GM15510 (cell line): ENCODE results near the gene PSKH1.

Experiments used
- POLR2A ChIP-seq: IDR thresholded peaks from 3 replicates; pipeline ENCODE4 v1.6.1; 2011; ENCODE audit warnings: borderline replicate concordance; ENCODE audit not compliant: insufficient read length; ENCODE audit errors: extremely low read depth

PSKH1 gene

DNA sequence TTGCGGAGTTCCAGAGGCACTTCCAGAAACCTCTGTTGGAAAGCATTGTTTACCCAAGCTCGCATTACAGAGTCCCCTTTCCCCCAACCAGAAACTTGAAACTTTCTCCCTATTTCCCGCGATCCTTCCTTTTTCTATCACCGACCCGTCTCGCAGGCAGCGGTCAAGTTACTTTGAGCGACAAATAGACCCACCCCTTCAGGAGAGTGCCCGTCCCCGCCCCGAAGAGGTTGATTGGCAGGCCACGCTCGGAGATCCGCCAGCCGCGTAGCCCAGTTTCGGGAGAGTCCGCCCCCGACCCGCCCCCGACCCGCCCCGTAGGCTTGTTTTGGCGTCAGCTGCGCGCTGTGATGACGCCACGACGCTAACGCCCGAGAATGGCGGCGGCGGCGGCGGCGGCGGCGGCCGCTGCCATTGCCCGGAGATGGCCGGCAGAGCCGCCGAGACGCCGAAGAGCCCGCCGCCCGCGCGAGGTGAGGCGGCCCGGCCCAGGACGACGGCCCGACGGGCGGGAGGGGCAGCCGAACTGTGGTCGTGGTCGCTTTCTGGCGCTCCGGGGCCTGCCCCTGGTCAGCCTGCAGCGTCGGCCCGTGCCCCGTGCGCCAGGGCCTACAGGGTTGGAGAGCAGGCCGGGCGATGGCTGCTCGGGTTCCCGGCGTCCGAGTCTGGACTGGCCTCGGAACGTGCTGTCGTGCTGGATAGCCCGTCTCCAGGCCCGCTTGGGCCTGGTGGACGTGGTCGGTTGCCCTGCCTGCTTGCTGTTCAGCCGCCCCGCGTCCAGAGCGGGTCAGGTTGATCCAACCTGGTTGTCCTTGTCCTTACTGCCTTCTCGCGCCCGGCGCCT is at the start of gene PSKH1:
TSS of gene PSKH1 (plus strand) at position 356 of the 844 bp plus-strand sequence. CDS start 15,496 bp downstream, outside the sequence.
- TF ChIP-seq POLR2A, result peak; percentile 69

DNA sequence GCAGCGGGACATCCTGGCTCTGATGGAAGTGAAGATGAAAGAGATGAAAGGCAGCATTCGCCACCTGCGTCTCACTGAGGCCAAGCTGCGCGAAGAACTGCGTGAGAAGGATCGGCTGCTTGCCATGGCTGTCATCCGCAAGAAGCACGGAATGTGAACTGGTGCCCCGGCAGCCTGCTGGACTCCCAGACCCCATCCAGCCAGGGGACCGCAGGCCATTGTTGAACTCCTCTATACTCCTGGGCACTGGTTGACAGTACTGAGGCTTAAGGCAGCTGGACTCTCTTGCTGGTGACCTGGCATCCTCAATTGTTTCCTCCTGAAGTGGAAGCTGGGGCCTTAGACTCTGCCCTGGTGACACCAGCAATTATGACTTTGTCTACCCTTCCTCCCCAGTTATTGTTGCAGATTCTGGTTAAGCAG is 49.7 kb upstream of the PSKH1 start:
- TF ChIP-seq POLR2A, result no peak

DNA sequence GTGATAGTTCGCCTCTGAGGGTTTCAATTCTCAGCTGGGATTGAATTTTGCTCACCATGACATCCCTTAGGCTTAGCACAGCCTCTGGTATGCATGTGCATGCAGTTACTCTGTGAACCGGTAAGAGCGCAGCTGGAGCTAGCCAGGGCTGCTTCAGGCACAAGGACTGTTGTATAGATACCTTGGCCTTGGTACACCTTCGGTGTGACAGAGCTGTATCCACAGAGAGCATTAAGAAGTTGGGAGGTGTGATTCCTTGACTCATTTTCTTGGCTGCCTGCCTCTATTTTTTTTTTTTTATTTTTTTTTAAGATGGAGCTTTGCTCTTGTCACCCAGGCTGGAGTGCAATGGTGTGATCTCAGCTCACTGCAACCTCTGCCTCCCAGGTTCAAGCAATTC is 48.6 kb upstream of the PSKH1 start:
- no peak for TF ChIP-seq POLR2A

DNA sequence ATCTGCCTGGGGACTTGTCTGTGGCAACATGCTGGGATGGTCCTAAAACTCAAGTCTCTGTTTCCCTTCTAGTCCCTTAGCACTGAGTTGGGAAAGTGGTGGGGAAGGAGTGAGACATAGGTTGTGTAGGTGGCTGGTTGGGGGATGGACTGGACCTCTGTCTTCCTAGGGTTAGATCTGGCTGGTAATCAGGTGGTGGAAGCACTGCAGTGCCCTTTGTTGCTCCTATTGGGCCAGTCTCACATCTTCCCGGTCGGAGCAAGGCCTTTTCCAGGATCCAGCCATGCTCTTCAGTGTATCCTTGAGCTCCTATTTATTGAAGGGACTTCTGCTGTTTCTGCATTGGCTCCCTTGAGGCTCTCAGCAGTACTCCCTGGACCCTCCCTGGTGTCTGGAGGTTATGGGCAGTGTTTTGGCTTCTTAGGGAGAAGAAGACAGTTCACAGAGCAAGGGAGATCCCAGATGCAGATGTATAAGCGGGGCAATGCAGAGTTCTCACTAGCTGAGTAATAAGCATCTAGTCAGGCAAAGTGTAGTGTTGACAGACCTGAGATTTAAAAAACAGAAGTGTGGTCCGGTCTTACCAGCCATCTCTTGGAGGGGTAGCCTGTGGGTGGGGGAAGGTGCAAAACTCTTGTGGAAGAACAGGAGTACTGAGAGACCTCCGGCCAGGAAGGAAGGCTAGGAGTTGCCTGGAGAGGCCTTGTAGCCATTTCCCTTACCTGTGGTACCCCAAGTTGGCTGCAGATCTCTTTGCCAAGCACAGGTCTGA is 47.6 kb upstream of the PSKH1 start:
- no peak for TF ChIP-seq POLR2A

DNA sequence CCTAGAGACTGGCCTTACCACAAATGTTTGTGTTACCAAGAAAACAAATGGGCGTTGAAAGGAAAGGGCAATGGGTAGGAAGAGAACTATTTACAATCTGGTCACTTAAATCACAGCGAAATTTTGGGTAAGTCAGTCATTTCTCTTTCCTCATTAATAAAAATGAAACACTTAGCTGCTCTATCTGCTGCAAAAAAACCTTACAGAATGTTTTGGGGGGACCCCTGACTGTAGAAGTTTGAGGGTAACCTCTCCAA is 47.1 kb upstream of the PSKH1 start:
- no peak for TF ChIP-seq POLR2A

DNA sequence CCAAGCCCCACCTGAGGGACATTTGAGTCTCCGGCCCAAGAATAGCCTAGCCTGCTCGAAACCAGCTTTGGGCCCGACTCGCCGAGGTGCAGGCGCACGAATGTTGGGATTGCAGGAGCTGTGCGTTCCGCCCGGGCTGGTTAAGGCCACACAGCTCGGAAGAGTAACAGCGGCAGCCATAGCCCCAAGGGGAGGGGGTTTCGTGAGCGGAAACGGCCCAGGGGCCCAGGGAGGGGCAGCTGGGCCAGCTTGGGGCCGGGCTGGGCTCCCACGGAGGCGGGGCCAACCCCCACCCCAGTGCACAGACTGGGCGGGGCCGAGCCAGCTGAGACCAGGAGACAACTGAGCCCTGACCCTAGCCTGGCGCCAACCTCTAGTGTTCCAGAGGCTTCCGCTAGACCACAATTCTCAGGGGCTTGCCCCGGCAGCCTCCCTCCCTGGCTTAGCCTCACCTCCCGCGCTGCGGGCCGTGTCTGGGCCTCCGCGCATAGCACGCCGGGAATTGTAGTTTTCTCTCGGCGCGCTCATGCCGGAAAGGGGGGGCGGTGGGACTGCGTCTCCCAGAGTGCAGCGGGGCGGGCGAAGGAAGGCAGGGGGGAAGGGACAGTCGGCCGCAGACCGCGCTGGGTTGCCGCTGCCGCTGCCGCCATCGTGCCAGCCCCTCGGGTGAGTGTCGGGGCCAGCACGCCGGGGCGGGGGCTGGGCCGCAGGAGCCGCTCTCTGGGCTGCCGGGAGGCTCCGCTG is 46.6 kb upstream of the PSKH1 start, which contains the start of gene NUTF2:
TSS of gene NUTF2 (plus strand) at position 614 of the 744 bp plus-strand sequence. CDS start 18,198 bp downstream, outside the sequence.
- TF ChIP-seq POLR2A, result peak; percentile 73

DNA sequence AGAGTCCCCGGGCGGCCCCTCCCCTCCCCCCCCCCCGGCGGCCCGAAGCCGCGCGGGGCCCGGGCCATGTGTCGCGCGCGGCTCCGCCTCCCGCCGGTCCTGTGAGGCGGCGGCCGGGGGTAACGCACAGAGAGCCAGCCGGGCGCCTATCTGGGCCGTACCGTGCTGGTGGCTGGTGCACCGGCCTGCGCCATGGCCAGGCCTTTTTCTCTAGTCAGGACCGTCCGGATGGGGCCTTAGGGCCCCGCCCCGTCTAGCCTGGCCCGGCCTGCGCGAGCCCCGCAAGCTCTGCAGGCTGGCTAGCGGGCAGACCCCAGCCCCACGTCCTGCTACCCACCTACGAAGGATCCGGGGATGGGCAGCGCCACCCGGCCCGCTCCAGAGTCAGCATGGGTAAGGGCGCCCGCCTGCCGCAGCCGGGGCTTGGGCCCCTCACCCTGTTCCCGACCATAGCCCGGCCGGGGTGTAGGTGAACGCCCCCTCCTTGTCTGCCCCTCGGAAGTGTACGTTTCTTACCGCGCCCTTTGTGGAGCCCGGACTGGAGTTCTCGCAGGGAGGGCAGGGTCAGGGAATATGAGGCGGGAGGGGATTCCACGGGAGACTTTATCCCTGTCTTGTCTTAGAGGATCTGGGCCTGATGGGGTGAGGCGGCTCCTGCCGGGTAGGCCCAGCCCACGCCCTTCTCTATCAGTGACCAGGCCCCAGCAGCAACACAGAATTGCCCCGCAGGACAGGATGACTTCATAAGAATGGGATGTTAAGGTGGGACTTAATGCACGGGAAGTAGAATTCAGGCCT is 45.8 kb upstream of the PSKH1 start, which contains the start of gene CENPT:
TSS of gene CENPT (minus strand) at position 630 of the 798 bp plus-strand sequence. CDS start 13,834 bp downstream, outside the sequence.
- no peak for TF ChIP-seq POLR2A

DNA sequence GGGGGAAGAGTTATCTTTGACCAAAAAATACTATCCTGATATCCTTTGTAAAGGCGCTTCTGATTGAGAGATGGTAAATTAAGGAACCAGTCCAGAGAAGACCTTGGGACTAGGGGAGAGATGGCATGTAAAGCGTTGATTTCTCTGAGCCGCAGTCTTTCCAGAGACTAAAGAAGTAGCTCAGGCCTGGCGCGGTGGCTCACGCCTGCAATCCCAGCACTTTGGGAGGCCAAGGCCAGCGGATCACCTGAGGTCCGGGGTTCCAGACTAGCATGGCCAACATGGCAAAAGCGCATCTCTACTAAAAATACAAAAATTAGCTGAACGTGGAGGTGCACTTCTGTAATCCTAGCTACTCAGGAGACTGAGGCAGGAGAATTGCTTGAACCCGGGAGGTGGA is 44.9 kb upstream of the PSKH1 start:
- TF ChIP-seq POLR2A, result no peak

DNA sequence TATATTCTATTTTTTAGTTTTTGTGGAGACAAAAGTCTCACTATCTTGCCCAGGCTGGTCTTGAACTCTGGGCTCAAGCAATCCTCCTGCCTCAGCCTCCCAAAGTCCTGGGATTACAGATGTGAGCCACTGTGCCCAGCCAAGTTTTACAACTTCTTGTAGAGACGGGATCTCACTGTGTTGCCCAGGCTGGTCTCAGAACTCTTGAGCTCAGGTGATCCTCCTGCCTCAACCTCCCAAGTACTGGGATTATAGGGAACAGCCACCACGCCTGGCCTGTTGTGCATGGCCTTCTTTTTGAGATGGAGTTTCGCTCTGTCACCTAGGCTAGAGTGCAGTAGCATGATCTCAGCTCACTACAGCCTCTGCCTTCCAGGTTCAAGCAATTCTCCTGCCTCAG is 39.4 kb upstream of the PSKH1 start:
- no peak for TF ChIP-seq POLR2A

DNA sequence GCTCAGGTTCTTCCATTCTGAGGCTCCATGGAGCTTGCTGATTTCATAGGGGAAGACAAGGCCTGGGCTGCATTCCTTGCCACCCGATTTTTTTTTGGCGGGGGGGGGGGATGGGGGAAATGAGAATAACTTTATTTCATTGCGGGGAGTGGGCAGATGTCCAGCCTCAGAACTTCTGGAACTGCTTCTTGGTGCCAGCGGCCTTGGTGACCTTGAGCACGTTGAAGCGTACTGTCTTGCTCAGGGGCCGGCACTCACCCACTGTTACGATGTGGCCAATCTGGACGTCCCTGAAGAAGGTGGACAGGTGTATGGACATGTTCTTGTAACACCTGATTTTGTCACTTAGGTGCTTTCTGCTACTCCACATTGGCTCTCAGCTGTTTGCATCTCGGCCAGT is 37.3 kb upstream of the PSKH1 start:
- no peak for TF ChIP-seq POLR2A

DNA sequence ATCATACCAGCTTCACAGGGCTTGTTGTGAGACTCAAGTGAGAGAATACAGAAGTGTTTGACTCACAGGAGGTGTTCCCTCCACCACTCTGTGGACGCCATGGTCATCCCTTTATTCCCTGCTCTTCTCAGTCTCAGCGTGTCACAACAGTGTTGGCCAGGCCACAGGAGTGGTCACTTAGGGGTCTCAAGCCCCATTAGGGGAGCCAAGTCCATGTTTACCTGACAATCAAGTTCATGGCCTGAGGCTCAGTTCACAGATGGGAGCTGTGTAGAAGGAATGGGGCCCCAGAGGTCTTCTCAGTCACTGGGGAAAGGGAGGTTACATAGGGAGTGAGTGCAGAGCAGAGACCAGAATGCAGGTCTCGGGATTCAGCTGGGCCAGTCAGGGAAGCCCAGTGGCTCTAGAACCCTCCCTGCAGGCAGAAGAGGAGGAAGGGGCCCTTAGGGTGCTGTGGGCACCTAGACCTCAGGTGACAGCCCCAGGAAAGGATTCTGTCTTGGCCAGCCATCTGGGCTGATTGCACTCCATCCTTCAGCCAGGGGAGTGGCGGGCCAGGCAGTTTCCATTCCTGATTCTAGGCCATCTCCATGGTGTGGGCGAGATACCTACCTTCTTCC is 36.0 kb upstream of the PSKH1 start:
- TF ChIP-seq POLR2A, result no peak

DNA sequence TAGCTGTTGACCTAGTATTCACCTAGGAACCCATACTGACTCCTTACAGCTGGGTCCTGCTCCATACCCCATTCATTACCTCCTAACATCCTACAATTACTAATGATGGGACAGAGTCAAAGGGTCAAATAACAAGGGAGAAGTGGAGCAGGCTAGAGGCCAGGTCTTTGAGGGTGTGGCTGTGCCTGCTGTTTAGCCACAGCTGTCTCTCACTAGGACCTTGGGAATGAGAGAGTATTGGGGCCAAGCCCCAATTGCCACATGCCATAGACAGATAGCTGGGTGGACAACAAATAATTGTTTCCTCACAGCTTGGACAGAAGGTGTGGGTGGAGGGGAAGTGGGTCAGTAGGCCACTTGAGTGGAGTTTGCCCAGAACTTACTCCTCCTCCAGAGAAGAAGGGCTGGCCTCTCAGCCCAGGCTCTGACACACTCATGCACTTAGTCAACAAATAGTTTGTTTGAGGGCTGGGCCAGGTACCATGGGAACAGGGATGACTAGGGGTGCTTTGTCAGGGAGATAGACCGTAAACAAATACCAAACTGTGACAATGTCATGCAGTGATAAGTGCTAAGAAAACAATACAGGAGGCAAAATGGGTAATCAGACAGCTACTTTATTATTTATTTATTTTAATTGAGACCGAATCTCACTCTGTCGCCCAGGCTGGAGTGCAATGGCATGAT is 35.4 kb upstream of the PSKH1 start:
- no peak for TF ChIP-seq POLR2A

DNA sequence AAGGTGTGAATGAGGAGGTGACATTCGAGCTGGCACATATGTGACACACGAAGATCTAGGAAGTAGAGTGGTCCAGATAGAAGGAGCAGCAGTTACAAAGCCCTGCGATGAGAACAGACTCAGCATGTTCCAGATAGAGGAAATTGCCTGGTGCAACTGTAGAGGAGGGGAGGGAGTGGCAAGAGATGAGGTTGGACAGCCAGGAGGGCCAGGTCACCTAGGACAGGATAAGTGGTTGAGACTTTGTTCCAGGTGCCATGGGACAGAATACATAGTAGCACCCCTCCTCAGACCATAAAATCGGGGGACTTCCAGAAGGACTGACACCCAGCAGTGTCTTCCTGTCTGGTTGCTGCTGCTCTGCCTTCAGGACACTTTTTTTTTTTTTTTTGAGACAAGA is 34.6 kb upstream of the PSKH1 start:
- TF ChIP-seq POLR2A, result no peak
